ENCODE measurements around the gene CSMD2. TPM values are rescaled to one million over a fixed set of nuclear protein-coding genes. Genes with fewer than 3 reads are reported as not detected.

CSMD2 gene
- total and polyA plus RNA-seq, 8 donors: 0.20 to 0.81 (median 0.47) TPM

DNA sequence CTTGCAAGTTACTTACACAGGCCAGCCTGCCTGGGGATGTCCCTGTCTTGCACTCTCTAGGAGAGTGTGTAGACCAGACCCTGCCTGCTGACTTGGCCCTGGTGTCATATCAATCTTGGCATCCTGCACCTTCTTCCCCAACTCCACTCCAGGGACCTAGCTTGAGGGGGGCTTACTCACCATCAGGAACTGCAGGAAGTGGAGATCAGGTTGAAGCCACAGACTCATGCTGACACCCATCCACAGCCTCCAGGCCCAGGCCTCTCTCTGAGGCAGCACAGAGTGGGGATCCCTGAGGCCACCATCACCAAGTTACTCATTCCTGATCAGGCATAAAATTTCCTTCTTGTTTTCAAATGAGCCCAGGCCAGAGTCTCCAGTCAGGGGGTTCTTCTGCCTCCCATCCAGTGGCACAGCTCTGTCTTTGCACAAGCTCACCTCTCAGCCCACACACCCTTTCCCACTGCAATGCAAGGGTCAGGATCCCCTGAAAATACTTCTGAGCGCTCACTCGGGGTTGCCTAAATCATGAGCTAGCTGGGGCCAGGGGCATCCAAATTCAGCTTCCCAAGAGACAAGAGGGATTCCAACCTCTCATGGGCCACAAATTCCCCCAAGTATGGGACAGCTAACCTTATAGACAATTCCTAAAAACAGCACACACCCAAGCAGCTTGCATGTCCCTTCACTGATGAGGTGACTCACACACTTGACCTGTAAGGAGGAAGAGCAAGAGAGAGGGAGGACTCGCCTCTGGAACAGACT lies 33.5 kb downstream of the CSMD2 start:
- intact Hi-C loops (cut with DNase I): no loop called here
- TF ChIP-seq, protein P1, sequence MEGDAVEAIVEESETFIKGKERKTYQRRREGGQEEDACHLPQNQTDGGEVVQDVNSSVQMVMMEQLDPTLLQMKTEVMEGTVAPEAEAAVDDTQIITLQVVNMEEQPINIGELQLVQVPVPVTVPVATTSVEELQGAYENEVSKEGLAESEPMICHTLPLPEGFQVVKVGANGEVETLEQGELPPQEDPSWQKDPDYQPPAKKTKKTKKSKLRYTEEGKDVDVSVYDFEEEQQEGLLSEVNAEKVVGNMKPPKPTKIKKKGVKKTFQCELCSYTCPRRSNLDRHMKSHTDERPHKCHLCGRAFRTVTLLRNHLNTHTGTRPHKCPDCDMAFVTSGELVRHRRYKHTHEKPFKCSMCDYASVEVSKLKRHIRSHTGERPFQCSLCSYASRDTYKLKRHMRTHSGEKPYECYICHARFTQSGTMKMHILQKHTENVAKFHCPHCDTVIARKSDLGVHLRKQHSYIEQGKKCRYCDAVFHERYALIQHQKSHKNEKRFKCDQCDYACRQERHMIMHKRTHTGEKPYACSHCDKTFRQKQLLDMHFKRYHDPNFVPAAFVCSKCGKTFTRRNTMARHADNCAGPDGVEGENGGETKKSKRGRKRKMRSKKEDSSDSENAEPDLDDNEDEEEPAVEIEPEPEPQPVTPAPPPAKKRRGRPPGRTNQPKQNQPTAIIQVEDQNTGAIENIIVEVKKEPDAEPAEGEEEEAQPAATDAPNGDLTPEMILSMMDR (IDR thresholded peaks at IDR 0.05): no peak
- ATAC-seq (no peak), DNase-seq (no peak)
- no peak overlapping the region for H3K27ac ChIP-seq
- no peaks in the 10 kb centered on the region for H3K9me3 ChIP-seq
- H3K27me3 ChIP-seq: peaks cover 0 to under 1% of the 10 kb centered on the region in 2 donors
- H3K4me1 ChIP-seq: no peaks in the 10 kb centered on the region
- H3K36me3 ChIP-seq: no peaks in the 10 kb centered on the region
- no peak overlapping the region for H3K4me3 ChIP-seq

DNA sequence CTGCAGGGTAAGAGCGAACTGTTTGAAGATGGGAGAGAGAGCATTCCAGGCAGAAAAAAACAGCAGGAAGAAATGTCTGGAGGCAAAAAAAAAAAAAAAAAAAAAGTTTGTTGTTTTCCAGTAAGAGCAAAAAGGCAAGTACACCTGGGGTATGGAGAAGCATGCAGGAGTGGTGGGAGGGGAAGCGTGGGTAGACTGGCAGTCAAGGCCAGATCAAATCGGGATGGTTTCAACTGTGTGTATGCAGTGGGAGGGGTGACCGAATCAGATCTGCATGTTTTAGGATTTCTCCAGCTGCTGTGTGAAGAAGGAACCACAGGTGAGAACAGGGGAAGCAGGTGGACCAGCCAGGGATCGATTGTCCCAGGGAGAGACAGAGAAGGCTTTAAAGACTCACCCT lies 34.7 kb downstream of the CSMD2 start:
- Histone ChIP-seq H3K4me1 (no peaks in the 10 kb centered on the region), H3K4me3 (no peak overlapping the region), H3K27ac (no peak overlapping the region), H3K36me3 (no peaks in the 10 kb centered on the region), H3K27me3 (peaks cover 0 to 10% of the 10 kb centered on the region in 2 donors), H3K9me3 (no peaks in the 10 kb centered on the region)
- DNase-seq (no peak), ATAC-seq (no peak)
- intact Hi-C loops (cut with DNase I): no loop called here
- TF ChIP-seq, protein P1 (IDR thresholded peaks at IDR 0.05): no peak

DNA sequence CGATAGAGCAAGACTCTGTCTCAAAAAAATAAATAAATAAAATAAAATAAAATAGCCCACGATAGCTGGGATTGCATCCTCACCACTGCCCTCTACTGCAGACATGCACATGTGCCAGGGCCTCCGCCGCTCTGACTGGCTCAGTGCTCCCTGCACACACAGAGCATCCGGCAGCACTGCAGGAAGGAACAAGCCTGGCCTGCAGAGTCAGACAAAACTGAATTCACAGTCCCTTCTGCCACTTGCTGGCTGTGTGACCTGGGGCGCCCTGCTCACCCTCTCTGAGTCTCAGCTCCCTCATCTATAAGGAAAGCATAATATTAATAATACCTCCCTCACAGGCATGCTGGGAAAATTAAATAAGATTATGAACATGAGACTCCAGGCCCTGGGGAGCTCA lies 35.4 kb downstream of the CSMD2 start:
- H3K9me3 ChIP-seq: no peaks in the 10 kb centered on the region
- peaks cover 0 to 10% of the 10 kb centered on the region in 2 donors for H3K27me3 ChIP-seq
- intact Hi-C loops (cut with DNase I): no loop called here
- H3K36me3 ChIP-seq: no peaks in the 10 kb centered on the region
- DNase-seq: no peak
- TF ChIP-seq, protein P1 (IDR thresholded peaks at IDR 0.05): no peak
- ATAC-seq: no peak
- H3K27ac ChIP-seq: no peak overlapping the region
- no peak overlapping the region for H3K4me3 ChIP-seq
- no peaks in the 10 kb centered on the region for H3K4me1 ChIP-seq

DNA sequence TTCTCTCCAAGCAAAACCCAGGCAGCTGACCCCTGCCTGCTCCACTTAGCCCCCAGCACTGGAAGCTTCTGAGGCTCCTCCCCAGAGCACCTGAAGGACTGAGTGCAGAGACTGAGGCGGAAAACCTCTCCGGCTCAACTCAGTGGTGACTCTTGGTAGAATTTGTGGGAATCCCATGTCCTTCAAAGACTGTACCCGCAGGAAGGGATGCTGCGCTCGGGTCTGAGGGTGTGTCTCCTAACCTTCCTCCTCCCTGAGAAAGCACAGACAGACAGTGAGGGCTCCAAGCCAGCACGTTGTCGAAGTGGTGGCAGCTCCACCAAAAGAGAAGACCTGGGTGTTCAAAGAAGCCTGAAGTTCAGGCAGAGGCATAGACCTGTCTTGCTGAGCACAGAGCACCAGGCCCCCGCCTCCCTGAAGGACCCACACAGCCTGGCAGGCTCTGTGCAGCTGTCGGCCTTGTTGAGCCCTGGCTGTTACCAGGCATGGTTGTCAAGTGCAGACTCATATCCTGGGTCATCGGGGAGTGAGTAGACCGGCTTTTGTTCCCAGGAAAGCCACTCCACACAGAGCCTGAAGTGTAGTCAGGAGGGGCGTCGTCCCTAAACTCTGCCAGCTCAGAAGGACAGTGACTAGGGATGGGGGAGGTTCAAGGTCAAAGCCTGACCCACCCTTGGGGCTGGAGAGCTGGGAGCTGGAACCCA lies 36.7 kb downstream of the CSMD2 start:
- Histone ChIP-seq H3K4me3 (no peak overlapping the region), H3K4me1 (no peaks in the 10 kb centered on the region), H3K9me3 (no peaks in the 10 kb centered on the region), H3K27ac (no peak overlapping the region), H3K36me3 (no peaks in the 10 kb centered on the region), H3K27me3 (peaks cover 0 to 10% of the 10 kb centered on the region in 2 donors)
- DNase-seq (no peak), ATAC-seq (no peak)
- TF ChIP-seq, protein P1 (IDR thresholded peaks at IDR 0.05): no peak
- intact Hi-C loops (cut with DNase I): no loop called here
